Astrocyte (in vitro differentiated cells and primary cell): Measurements from ENCODE around the gene NPFFR1. TPM values are rescaled to one million over a fixed set of nuclear protein-coding genes. Genes with fewer than 3 reads are reported as not detected.

Experiments used
- DNase-seq: peaks from one replicate; pipeline ENCODE4 v3.0.0-alpha.2; 2010; ENCODE audit warnings: low read depth
- FAIRE-seq: peaks from 2 replicates; lab custom pipeline; 2011; peaks lifted over from hg19 to GRCh38; lab: Jason Lieb, UNC
- H2AFZ ChIP-seq: 2 replicates; pipeline ENCODE4 v1.6.0; 2012; ENCODE audit warnings: low read depth, low read length, inconsistent platforms
- H3K27ac ChIP-seq: 2 replicates; pipeline ENCODE4 v1.5.1; 2011; ENCODE audit warnings: low read depth, low read length, inconsistent platforms
- H3K27me3 ChIP-seq: 2 replicates; pipeline ENCODE4 v1.6.0; 2011; ENCODE audit warnings: low read length, inconsistent platforms; ENCODE audit not compliant: insufficient read depth
- H3K36me3 ChIP-seq: 2 replicates; pipeline ENCODE4 v1.5.1; 2011; ENCODE audit warnings: low read length, inconsistent platforms; ENCODE audit not compliant: insufficient read depth
- H3K4me1 ChIP-seq: 2 replicates; pipeline ENCODE4 v1.5.1; 2011; ENCODE audit warnings: low read length, inconsistent platforms; ENCODE audit not compliant: insufficient read depth
- H3K4me2 ChIP-seq: 2 replicates; pipeline ENCODE4 v1.6.0; 2012; ENCODE audit warnings: low read length, inconsistent platforms
- H3K4me3 ChIP-seq: 2 replicates; pipeline ENCODE4 v1.5.1; 2011; ENCODE audit warnings: low read depth, mild to moderate bottlenecking, low read length, inconsistent platforms; ENCODE audit not compliant: insufficient read depth
- H3K79me2 ChIP-seq: 2 replicates; pipeline ENCODE4 v1.6.0; 2012; ENCODE audit warnings: mild to moderate bottlenecking, low read length, inconsistent platforms; ENCODE audit not compliant: insufficient read depth
- H3K9ac ChIP-seq: 2 replicates; pipeline ENCODE4 v1.6.0; 2012; ENCODE audit warnings: mild to moderate bottlenecking, low read length, inconsistent platforms
- H3K9me3 ChIP-seq: 2 replicates; pipeline ENCODE4 v1.5.1; 2012; ENCODE audit warnings: low read depth, mild to moderate bottlenecking, low read length, inconsistent platforms; ENCODE audit not compliant: insufficient read depth
- H4K20me1 ChIP-seq: 2 replicates; pipeline ENCODE4 v1.6.0; 2012; ENCODE audit warnings: low read length, inconsistent platforms; ENCODE audit not compliant: insufficient read depth
- H3K27ac Mint-ChIP-seq: one replicate; pipeline ENCODE4 v1.8.0; 2021; ENCODE audit warnings: mild to moderate bottlenecking, mixed read lengths; ENCODE audit not compliant: unreplicated experiment
- H3K27me3 Mint-ChIP-seq: one replicate; pipeline ENCODE4 v1.8.0; 2021; ENCODE audit warnings: low read depth, mixed read lengths; ENCODE audit not compliant: unreplicated experiment
- H3K36me3 Mint-ChIP-seq: one replicate; pipeline ENCODE4 v1.8.0; 2021; ENCODE audit warnings: low read depth, mixed read lengths; ENCODE audit not compliant: unreplicated experiment
- H3K4me1 Mint-ChIP-seq: one replicate; pipeline ENCODE4 v1.8.0; 2021; ENCODE audit warnings: low read depth, mixed read lengths; ENCODE audit not compliant: unreplicated experiment
- H3K4me3 Mint-ChIP-seq: one replicate; pipeline ENCODE4 v1.8.0; 2021; ENCODE audit warnings: mild to moderate bottlenecking, moderate library complexity, mixed read lengths; ENCODE audit not compliant: unreplicated experiment
- H3K9me3 Mint-ChIP-seq: one replicate; pipeline ENCODE4 v1.8.0; 2021; ENCODE audit warnings: mild to moderate bottlenecking, mixed read lengths; ENCODE audit not compliant: unreplicated experiment
- EZH2 ChIP-seq: IDR thresholded peaks from 2 replicates; pipeline ENCODE4 v1.6.1; 2012; ENCODE audit warnings: mild to moderate bottlenecking, low read length, inconsistent platforms; ENCODE audit not compliant: insufficient read depth
- total RNA-seq: library from RNA; stranded (reverse); gene quantifications from 2 replicates; pipeline ENCODE4 v1.2.1, GENCODE V29; 2021
- TF ChIP-seq, protein P1 (sequence below): IDR thresholded peaks from 2 replicates; pipeline ENCODE4 v1.5.1; 2011; ENCODE audit warnings: low read depth, mild to moderate bottlenecking, inconsistent platforms, low read length, moderate library complexity; ENCODE audit not compliant: insufficient read depth

Gene NPFFR1
- total RNA-seq, 1 donor from 2014 or later = not detected

GRCh38 chr10:70320751-70321150, 36.9 kb upstream of the NPFFR1 start:
- Histone ChIP-seq H3K79me2 (no peaks in the 10 kb centered on the region), H3K36me3 (no peaks in the 10 kb centered on the region), H3K4me3 (no peak overlapping the region), H3K9me3 (no peaks in the 10 kb centered on the region), H2AFZ (no peak overlapping the region), H3K4me2 (no peak overlapping the region), H3K27me3 (no peaks in the 10 kb centered on the region), H3K4me1 (no peaks in the 10 kb centered on the region), H3K27ac (no peak overlapping the region), H4K20me1 (no peaks in the 10 kb centered on the region), H3K9ac (no peak overlapping the region)
- no peak for TF ChIP-seq EZH2
- TF ChIP-seq, protein P1, sequence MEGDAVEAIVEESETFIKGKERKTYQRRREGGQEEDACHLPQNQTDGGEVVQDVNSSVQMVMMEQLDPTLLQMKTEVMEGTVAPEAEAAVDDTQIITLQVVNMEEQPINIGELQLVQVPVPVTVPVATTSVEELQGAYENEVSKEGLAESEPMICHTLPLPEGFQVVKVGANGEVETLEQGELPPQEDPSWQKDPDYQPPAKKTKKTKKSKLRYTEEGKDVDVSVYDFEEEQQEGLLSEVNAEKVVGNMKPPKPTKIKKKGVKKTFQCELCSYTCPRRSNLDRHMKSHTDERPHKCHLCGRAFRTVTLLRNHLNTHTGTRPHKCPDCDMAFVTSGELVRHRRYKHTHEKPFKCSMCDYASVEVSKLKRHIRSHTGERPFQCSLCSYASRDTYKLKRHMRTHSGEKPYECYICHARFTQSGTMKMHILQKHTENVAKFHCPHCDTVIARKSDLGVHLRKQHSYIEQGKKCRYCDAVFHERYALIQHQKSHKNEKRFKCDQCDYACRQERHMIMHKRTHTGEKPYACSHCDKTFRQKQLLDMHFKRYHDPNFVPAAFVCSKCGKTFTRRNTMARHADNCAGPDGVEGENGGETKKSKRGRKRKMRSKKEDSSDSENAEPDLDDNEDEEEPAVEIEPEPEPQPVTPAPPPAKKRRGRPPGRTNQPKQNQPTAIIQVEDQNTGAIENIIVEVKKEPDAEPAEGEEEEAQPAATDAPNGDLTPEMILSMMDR = no peak
- Mint-ChIP-seq H3K9me3 (no peaks in the 10 kb centered on the region), H3K4me1 (peaks cover 1% of the 10 kb centered on the region), H3K27me3 (peaks cover 11% of the 10 kb centered on the region), H3K36me3 (peaks cover 2% of the 10 kb centered on the region), H3K27ac (no peak overlapping the region), H3K4me3 (no peak overlapping the region)
- FAIRE-seq (no peak), DNase-seq (no peak)

DNA sequence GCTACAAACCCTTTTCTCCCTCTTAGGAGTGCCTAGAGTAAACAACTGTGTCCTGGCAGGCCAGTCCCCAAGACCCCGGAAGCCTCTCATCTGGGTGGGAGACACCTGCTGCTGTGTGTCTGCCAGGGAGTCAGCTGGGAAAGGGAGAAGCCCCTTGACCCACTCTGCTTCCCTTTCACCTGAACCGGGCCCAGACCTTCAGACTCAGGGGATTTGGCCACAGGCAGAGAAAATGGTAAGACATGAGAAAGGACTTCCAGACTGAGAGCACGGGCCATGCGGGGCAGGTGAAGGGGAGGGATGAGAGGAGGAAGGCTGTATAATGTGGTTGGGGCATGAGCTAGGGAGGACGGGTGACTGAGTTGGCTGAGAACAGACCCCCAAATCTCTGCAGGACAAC, 36.0 kb upstream of the NPFFR1 start:
- Histone ChIP-seq H3K27ac (no peak overlapping the region), H3K9me3 (no peaks in the 10 kb centered on the region), H3K9ac (no peak overlapping the region), H3K79me2 (no peaks in the 10 kb centered on the region), H3K4me3 (no peak overlapping the region), H3K27me3 (no peaks in the 10 kb centered on the region), H3K4me2 (no peak overlapping the region), H4K20me1 (no peaks in the 10 kb centered on the region), H3K4me1 (no peaks in the 10 kb centered on the region), H2AFZ (no peak overlapping the region), H3K36me3 (no peaks in the 10 kb centered on the region)
- Mint-ChIP-seq H3K27ac (no peak overlapping the region), H3K4me1 (no peaks in the 10 kb centered on the region), H3K27me3 (peaks cover 14% of the 10 kb centered on the region), H3K9me3 (no peaks in the 10 kb centered on the region), H3K4me3 (no peak overlapping the region), H3K36me3 (peaks cover 5% of the 10 kb centered on the region)
- no peak for TF ChIP-seq EZH2
- TF ChIP-seq, protein P1 = no peak
- no peak for FAIRE-seq
- no peak for DNase-seq

GRCh38 chr10:70319183-70319582, 35.4 kb upstream of the NPFFR1 start:
- Histone ChIP-seq H3K4me1 (no peaks in the 10 kb centered on the region), H3K27me3 (no peaks in the 10 kb centered on the region), H3K4me2 (no peak overlapping the region), H2AFZ (no peak overlapping the region), H3K79me2 (no peaks in the 10 kb centered on the region), H3K27ac (no peak overlapping the region), H3K9ac (no peak overlapping the region), H4K20me1 (no peaks in the 10 kb centered on the region), H3K9me3 (no peaks in the 10 kb centered on the region), H3K36me3 (no peaks in the 10 kb centered on the region), H3K4me3 (no peak overlapping the region)
- no peaks in the 10 kb centered on the region for H3K4me1 Mint-ChIP-seq
- no peak for TF ChIP-seq EZH2
- TF ChIP-seq, protein P1 = no peak
- DNase-seq (no peak), FAIRE-seq (no peak)
- H3K9me3 Mint-ChIP-seq = no peaks in the 10 kb centered on the region
- no peak overlapping the region for H3K27ac Mint-ChIP-seq
- peaks cover 8% of the 10 kb centered on the region for H3K36me3 Mint-ChIP-seq
- no peak overlapping the region for H3K4me3 Mint-ChIP-seq
- H3K27me3 Mint-ChIP-seq = peaks cover 15% of the 10 kb centered on the region
